ENCODE results near the gene GLS2.

- no peak for TF ChIP-seq CTCF (conservative IDR thresholded peaks at IDR 0.05; ENCODE audit: low read length)
- TF ChIP-seq EZH2phosphoT487 (IDR thresholded peaks at IDR 0.05; ENCODE audit: borderline replicate concordance) = no peak
These were observed 13.6 kb downstream of the GLS2 start for GRCh38 chr12:56474389-56474788.

Data from Loucy (cell line).